ENCODE results near the gene SRPK3. TPM values are rescaled to one million over a fixed set of nuclear protein-coding genes. Genes with fewer than 3 reads are reported as not detected.

Gene SRPK3
- polyA plus RNA-seq, 3 donors, result 0.23 to 0.67 (median 0.30) TPM

DNA sequence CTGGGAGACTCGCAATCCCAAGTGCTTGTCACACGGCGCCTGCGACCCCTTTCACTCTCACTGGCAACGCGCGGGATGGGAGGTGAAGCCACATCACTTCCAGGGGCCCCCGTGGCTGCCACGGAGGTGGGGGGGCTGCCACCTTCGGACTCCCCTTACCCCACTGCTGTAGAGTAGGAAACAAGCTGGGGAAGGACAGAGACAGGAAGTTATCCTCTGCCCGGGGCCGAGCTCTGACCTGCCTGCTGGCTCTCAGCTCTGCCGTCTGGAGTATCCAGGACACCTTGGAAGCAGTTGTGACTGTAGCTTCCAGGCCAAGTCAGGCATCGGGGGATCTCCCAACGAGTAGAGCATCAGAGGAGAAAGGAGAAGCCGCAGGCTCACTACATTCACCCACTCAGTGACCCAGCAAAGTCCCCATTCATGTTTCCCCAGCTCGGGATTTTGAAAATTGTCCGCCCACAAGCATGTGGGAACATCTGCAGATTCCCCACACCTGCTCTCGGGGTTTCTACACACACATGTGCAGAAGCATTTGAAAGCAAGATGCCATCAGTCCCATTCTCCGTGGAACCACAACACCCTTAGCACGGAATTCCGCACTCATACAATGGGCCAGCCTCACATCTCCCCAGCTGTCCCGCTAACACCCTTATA, 38.7 kb downstream of the SRPK3 start:
- no peak overlapping the region for H3K27ac ChIP-seq (ENCODE audit: low read depth, low read length)
- WGBS, 3 donors, result 27 to 45% (median 33%) methylated on average over 19 to 23 of the region's 23 CpGs

DNA sequence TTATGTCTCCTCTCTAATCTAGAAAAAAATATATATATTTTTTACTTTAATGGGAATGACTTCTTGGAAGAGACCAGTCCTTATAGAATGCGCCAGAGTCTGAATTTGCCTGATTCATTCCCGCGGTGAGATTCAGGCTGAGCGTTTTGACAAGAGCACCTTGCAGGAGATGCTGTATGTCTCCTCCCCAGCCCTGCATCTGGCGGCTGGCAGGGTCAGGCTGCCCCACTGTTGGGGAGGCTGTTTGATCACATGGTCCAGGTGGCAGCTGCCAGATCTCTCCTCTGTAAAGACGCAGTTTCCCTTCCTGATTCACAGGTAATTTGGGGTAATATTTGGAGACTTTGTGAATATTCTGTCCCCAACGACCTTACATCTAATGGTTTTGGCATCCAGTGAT, 39.8 kb downstream of the SRPK3 start:
- 72 to 85% (median 80%) methylated on average over 7 of the region's 7 CpGs for WGBS, 3 donors
- H3K27ac ChIP-seq (ENCODE audit: low read depth, low read length), result no peak overlapping the region

DNA sequence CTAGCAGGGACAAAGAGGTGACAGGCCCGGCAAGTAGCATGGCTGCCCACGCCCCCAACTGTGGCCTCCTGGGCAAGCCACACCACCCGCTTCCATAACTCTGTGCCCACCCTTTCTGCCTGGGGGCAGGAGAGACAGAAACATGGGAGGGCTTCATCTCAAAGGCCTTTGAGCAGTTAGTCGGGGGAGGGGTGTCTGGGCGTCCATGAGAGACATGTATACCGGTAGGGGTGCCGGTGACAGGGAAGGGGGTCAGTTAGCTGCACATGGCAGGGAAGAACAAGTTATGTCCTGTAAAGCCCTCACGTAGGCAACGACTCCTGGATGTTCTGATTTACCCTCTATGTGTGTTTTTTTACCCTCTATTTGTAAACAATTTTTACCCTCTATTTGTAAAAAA, 40.2 kb downstream of the SRPK3 start:
- H3K27ac ChIP-seq (ENCODE audit: low read depth, low read length), result no peak overlapping the region
- WGBS, 3 donors, result 79 to 94% (median 88%) methylated on average over 8 to 9 of the region's 9 CpGs

DNA sequence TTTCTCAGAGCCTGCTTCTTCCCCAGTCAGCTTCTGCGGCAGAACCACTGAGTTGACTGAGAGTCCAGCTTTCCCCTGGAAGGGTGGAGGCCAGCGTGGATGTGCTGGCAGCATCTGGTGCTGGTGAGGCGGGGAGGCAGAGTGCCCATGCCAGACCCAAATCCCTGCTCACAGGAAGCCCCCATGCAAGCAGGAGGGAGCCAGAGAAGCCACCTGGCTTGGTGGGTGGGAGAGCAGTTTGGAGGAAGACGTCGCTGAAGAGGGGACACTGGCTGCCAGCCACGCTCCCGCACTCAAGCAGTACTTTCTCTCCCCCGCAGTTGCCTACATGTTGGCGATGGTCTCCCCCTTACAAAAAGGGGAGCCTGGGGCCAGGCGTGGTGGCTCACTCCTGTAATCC, 43.5 kb downstream of the SRPK3 start:
- WGBS, 3 donors, result 78 to 91% (median 85%) methylated on average over 10 of the region's 10 CpGs
- no peak overlapping the region for H3K27ac ChIP-seq (ENCODE audit: low read depth, low read length)

DNA sequence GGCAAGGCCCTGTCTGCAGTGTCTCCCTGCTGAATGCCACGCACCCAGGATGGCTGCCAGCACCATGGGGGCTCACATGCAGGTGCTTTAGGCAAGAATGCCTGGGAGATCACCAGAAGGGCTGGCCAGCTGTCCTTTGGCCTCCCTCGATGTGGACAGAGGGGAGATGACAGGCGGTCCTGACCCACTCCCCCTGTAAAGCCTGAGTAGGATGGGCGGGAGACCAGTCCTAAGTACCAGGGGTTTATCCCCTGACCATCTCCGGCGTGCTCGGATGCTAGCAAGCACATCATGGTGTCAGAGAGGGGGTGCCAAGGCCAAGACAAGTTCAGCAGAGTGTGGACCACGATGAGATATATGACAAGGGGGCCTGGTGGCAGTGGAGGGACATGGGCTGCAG, 44.2 kb downstream of the SRPK3 start:
- 83 to 86% (median 85%) methylated on average over 7 to 8 of the region's 8 CpGs for WGBS, 3 donors

DNA sequence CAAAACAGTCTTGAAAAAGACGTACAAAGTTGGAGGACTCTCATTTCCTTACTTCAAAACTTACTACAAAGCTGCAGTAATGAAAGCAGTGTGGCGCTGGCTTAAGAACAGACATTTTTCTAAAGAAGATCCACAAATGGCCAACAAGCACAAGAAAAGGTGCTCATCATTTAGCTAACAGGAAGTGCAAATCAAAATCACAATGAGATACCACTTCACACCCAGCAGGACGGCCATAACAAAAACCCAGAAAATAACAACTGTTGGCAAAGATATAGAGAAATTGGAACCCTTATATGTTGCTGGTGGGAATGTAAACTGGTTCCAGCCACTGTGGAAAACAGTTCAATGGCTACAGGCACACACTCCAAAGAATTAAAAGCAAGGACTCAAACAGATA, 46.2 kb downstream of the SRPK3 start:
- H3K27ac ChIP-seq (ENCODE audit: low read depth, low read length), result no peak overlapping the region
- WGBS, 3 donors, result 64 to 80% (median 80%) methylated on average over 3 of the region's 3 CpGs

More for the DNA sequence above, 44.2 kb downstream of the SRPK3 start:
- H3K27ac ChIP-seq (ENCODE audit: low read depth, low read length), result no peak overlapping the region

DNA sequence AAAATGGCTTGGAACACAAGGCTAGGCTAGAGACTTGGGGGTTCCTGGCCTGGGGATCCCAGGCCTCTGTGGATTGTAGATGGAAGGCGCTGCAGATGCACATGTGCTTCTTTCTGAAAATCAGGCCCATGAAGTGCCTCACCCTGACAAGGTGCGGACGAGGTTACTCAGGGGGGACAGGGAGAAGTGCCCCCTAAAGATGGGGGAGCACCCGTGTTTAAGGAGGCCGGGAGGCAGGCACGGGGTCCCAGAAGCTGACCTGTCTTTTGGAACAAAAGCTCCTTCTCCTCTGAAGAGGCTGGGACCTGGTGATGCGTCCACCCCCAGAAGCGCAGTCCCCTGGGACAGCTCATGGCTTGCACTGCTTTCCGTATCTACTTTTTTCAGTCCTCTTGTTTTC, 47.1 kb downstream of the SRPK3 start:
- H3K27ac ChIP-seq (ENCODE audit: low read depth, low read length), result no peak overlapping the region
- 74 to 96% (median 77%) methylated on average over 4 to 9 of the region's 9 CpGs for WGBS, 3 donors

DNA sequence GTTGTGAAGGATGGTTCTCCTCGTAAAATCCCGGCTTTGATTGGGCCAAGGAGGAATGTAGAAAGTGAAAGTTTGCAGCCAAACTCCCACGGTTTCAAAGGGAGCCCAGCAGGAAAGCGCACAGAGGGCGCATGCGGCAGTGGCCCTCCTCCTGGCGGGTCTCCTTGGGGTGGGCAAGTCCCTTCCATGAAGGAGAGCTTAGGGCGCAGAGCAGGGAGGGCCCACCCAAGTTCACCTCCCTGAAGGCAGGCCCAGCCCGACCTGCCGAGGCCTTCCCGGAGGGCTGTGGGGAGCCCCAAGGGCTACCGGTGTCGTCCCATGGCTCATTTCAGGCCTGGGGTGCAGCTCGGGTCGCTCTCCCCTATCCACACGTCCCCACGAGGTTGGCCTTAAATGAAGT, 47.5 kb downstream of the SRPK3 start:
- WGBS, 3 donors, result 29 to 56% (median 39%) methylated on average over 13 to 17 of the region's 17 CpGs
- H3K27ac ChIP-seq (ENCODE audit: low read depth, low read length), result no peak overlapping the region

DNA sequence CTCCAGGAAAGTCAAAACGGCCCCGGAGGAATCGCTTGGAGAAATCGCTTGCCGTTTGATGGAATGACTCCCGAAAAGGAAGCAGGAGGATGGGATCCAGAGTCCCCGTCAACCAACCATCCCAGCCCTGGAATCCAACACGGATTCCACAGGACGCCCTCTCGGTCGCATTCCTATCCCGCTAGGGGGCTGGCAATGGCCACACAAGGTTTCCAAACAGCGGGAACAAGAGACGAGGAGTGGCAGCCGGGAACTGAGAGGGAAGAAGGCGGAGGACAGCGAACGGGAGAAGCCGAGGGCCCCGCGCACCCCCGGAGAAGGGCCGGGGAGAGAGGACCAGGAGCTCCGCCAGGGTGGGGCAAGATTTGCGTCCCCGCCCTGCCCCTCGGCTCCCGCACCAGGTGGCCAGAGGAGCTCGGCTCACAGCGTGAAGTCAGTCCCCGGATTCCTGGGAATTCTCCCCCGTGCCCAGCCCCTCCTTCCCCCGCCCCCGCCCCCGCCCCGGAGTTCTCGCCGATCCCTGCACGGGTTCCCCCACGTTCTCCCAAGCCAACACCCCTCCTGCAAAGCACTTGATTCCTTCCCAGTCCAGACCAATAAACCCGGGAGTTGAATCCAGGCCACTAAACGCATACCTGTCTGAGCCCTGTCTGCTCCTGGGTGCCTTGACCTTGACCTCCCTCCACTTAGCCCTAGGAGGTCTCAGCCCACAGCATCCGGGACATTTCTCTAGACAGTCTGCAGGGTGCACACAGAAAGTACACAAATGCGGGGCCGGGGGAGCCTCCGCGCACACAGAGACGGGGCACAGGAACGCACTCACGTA, 48.1 kb downstream of the SRPK3 start:
- no peak overlapping the region for H3K27ac ChIP-seq (ENCODE audit: low read depth, low read length)
- 8 to 23% (median 11%) methylated on average over 22 to 45 of the region's 50 CpGs for WGBS, 3 donors

DNA sequence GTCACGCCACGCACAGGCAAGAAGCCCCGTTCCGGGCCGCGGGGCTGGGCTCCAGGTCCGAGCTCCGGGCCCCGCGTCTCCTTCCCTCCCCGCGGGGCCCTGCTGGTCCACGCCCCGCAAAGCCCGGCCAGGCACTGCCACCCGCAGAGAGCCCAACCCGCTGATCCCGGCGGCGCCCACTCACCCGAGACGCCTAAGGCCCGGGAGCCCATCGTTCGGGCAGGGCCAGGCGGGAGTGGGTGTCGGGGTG, 48.6 kb downstream of the SRPK3 start:
- 2 to 35% (median 3%) methylated on average over 7 to 26 of the region's 27 CpGs for WGBS, 3 donors
- no peak overlapping the region for H3K27ac ChIP-seq (ENCODE audit: low read depth, low read length)

DNA sequence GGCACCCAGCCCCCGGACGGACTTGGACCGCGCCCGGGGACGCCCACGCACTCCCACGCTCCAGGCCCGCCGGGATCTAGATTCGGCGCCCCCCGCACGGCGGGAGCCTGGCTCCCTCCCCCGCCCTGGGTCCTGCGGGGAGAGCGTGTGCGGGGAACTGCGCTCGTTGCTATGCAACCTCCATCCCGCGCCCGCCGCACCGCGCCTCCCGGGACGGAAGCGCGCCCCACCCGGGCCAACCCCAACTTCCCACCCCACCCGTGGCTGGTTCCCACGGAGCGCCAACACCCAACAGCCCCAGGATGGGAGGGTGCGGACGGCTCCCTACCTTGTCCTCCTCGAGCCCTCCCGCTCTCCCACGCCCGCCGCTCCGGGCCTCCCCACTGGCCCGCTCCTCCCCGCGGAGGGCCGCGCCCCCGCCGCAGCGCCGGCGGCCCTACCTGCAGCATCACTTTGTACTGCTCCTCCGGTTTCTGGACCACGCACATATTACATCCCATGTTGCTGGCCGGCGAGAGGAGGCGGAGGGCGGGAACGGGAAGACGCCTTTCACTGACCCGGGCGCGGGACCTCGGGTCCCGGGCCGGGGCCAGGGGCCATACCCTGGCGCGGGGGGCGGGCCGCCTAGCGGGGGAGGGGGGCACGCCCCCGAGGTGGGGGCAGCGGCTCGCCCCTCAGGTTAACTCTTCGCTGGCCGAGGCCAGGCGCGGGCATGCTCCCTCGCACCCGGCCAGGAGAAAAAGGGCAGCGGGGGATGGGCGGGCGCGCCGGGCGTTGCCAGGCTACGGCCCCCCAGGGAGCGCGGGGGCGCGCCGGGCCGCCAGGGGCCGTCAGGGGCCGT, 49.2 kb downstream of the SRPK3 start, which contains the start of gene PDZD4:
PDZD4 (minus strand) TSS at position 746 of the 841 bp plus-strand sequence; CDS start at position 500, 246 bp downstream.
- H3K27ac ChIP-seq (ENCODE audit: low read depth, low read length), result no peak within 1 kb of the TSS

DNA sequence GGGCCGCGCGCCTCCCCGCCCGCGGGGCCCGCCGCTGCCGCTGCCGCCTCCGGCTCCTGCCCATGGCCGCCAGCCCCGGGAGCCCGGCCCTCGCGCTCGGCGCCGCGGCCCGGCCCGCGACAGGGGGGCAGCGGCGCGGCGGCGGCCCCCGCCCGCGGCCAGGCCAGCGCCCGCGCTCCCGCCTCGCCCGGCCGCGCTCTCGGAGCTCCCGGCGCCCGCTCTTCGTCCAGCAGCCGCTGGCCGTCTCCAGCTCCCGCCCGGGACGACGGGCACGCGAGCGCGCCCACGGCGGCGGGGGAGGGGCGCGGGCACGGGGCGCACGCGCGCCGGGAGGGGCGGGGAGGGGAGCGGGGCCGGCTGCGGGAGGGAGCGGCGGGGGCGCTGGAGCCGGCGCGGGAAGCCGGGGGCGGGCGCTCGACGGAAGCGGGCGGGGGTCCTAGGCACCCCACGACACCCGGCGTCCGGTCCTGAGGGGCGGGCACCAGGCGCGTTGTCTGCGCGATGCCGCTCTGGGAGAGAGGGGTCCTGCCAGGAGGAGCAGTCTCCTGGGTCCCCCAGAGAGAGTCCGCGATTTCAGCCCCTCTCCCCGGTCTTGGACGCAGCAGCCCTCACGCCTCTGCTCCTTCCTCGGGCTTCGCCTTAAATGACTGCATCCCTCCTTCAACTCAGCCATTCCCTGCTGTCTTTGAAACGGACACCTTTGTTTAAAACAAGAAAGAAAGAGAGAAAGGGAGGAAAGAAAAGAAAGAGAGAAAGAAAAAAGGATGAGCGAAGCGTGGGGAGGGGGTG, 50.0 kb downstream of the SRPK3 start:
- H3K27ac ChIP-seq (ENCODE audit: low read depth, low read length), result no peak overlapping the region
- 3 to 27% (median 6%) methylated on average over 10 to 76 of the region's 102 CpGs for WGBS, 3 donors

More for the DNA sequence above, 49.2 kb downstream of the SRPK3 start, which contains the start of gene PDZD4:
- WGBS, 3 donors, result 0 to 19% (median 2%) methylated on average over 3 to 87 of the region's 97 CpGs

DNA sequence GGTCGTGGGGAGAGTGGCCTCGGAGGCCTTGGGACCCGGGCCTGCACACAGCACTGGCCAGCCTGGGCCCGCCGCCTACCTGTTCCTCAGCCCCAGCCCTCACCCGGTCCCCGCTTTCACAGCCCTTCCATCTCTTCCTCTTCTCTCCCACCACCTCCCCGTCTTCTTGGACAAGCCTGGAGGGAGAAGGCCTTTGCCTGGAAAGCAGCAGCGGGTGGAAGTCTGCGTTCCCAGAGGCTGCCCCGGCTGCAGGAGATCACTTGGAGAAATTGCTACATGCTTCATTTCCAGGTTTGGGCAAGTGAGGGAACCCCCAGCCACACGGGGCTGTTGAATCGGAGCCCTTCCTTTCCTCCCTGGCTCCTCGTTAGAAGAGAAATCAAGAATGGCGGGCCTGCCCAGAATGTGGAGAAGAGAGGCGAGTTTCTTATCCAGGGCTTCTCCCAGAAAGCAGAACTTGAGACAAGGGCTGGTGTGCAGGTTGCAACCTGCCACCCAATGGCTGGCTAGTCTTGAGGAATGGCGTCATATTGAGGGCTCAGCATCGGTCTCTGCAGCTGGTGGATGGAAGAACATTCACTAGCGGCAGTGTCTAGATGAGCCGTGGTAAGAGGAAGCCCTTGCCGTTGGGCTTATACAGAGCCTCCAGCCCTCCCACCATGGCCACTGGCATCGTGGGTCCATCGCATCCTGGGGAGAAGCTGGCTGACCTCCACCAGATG, 50.7 kb downstream of the SRPK3 start:
- 62 to 75% (median 65%) methylated on average over 10 to 23 of the region's 23 CpGs for WGBS, 3 donors
- no peak overlapping the region for H3K27ac ChIP-seq (ENCODE audit: low read depth, low read length)

DNA sequence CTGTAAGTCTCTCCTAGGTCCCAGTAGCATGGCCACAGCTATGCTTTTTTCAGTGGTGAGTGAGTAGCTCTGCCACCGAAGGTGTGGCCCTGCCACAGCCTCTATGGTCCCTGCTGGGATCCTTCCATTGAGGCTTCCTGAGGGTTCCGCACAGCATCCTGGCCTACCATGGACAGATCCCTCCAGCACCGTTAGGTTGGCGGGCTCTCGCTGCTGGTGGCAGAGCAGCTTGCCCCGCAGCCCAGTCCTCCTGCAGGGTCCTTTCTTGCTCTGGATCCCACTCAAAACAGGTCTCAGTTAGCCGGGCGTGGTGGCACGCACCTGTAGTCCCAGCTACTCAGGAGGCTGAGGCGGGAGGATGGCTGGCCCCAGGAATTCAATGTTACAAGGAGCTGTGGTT, 51.9 kb downstream of the SRPK3 start:
- WGBS, 3 donors, result 78 to 96% (median 92%) methylated on average over 9 to 10 of the region's 10 CpGs
- H3K27ac ChIP-seq (ENCODE audit: low read depth, low read length), result no peak overlapping the region

Measured in adipose tissue (tissue), 3 donors.